ENCODE results near the gene KCNJ14. TPM values are rescaled to one million over a fixed set of nuclear protein-coding genes. Genes with fewer than 3 reads are reported as not detected.

The KCNJ14 gene
- total and polyA plus RNA-seq, 2 of the 8 experiments (the other 6 are each of a cell fraction or from before 2014, with no cell fraction given), result 0.45 to 0.89 TPM

DNA sequence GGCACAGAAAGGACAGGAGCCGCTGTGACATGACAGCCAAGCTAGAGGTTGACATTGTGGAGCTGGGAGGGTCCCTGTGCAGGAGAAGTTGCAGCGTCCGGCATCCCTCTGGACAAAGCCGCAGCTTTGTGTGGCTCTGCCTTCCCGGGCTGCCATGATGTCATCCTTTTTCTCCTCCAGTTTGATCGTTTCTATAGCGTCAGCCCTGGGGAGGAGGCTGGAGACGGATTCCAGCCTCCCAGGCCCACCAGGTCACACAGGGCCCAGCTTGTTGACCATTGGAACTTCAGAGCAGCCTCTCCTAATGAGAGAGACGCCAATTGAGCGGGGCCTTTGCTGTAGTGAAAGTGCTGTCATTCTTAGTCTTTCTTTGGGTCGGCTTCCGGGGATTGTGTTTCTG is 3.8 kb upstream of the KCNJ14 start:
- Histone ChIP-seq H3K27ac (ENCODE audit: low read depth, low read length) (no peak overlapping the region), H2BK5ac (ENCODE audit: low read depth, low read length) (no peak overlapping the region), H3K4ac (replicated peaks; ENCODE audit: insufficient read length, low read depth, low read length) (no peak overlapping the region), H3K4me3 (ENCODE audit: extremely low read depth in 1 of 4, insufficient read depth in 2 of 4, low read depth in 3 of 4, low read length in 4 of 4) (no peak overlapping the region), H3K14ac (ENCODE audit: insufficient read length) (no peak overlapping the region), H3K79me2 (ENCODE audit: control insufficient read depth in 1 of 2, insufficient read depth in 2 of 2, low read length in 2 of 2) (peaks cover 0 to 1% of the 10 kb centered on the region in 2 experiments; a peak in 2 of 4 replicates), H3K23me2 (ENCODE audit: low read depth, low read length) (no peaks in the 10 kb centered on the region; the same call in 1 of the 2 replicates), H3K9me3 (ENCODE audit: insufficient read depth in 2 of 2, low read depth in 1 of 2, low read length in 1 of 2) (no peaks in the 10 kb centered on the region), H4K91ac (replicated peaks; ENCODE audit: insufficient read length, low read length) (no peak overlapping the region), H3K4me2 (ENCODE audit: insufficient read depth in 1 of 2, low read depth in 2 of 2, low read length in 2 of 2) (no peak overlapping the region), H3K27me3 (replicated peaks in 1 of 4; ENCODE audit: control insufficient read depth in 3 of 4, extremely low read depth in 1 of 4, insufficient read depth in 3 of 4, low read length in 3 of 4) (no peaks in the 10 kb centered on the region), H3K36me3 (ENCODE audit: control insufficient read depth in 2 of 4, insufficient read depth in 4 of 4, low read length in 3 of 4) (peaks cover 26 to 68% (median 55%) of the 10 kb centered on the region in 4 experiments), H2BK120ac (replicated peaks; ENCODE audit: low read depth, low read length) (no peak overlapping the region), H4K20me1 (replicated peaks in 1 of 2; ENCODE audit: control insufficient read depth in 1 of 2, insufficient read depth in 2 of 2, low read length in 2 of 2) (peaks cover 2 to 29% of the 10 kb centered on the region in 2 experiments), H3K23ac (ENCODE audit: insufficient read length) (no peak overlapping the region), H3K18ac (ENCODE audit: extremely low read depth, low read length) (no peak overlapping the region), H3K4me1 (replicated peaks in 1 of 4; ENCODE audit: control insufficient read depth in 3 of 4, insufficient read depth in 4 of 4, low read length in 3 of 4) (peaks cover 0 to under 1% (median 0%) of the 10 kb centered on the region in 4 experiments; a peak in 1 of 7 replicates), H3K79me1 (ENCODE audit: low read depth, low read length) (peaks cover 6% of the 10 kb centered on the region; the same call in 1 of the 2 replicates), H3K9ac (replicated peaks in 1 of 4; ENCODE audit: extremely low read depth in 1 of 4, low read depth in 3 of 4, low read length in 3 of 4) (no peak overlapping the region), H2BK12ac (ENCODE audit: low read depth, low read length) (no peak overlapping the region), H2BK20ac (ENCODE audit: low read length) (no peak overlapping the region), H3K56ac (replicated peaks; ENCODE audit: insufficient read length, low read depth, low read length) (no peak overlapping the region), H4K8ac (ENCODE audit: extremely low read depth, insufficient read depth, low read length) (no peak overlapping the region), H4K5ac (ENCODE audit: insufficient read length, low read depth, low read length) (no peak overlapping the region), H2AK5ac (ENCODE audit: low read depth, low read length) (no peak overlapping the region), H2BK15ac (ENCODE audit: low read length) (no peak overlapping the region), H2AFZ (ENCODE audit: low read length) (no peak overlapping the region)
- WGBS, 2 experiments (ENCODE audit: extremely low coverage in 1 of 2, insufficient coverage in 1 of 2, insufficient read length in 1 of 2, insufficient replicate concordance in 2 of 2, low coverage in 1 of 2, low lambda C conversion rate in 2 of 2, missing lambda C conversion rate in 1 of 2), result 95% methylated on average over 12 of the region's 12 CpGs; no CpG with 5 or more reads in 1 of the 2 experiments
- TF ChIP-seq HDAC2 (IDR thresholded peaks at IDR 0.05; ENCODE audit: borderline replicate concordance in 1 of 2, low read depth in 2 of 2, low read length in 2 of 2), result no peak
- TF ChIP-seq TCF12 (IDR thresholded peaks at IDR 0.05; ENCODE audit: low read depth, low read length), result no peak
- no peak for TF ChIP-seq SIRT6 (IDR thresholded peaks at IDR 0.05; ENCODE audit: low read length)
- TF ChIP-seq SRF (IDR thresholded peaks at IDR 0.05; ENCODE audit: low read depth, low read length), result no peak
- TF ChIP-seq CREB1 (IDR thresholded peaks at IDR 0.05), result no peak
- no peak for TF ChIP-seq EP300 (IDR thresholded peaks at IDR 0.05; ENCODE audit: borderline replicate concordance in 1 of 2, low read depth in 2 of 2, low read length in 2 of 2)
- no peak for TF ChIP-seq BCL11A (IDR thresholded peaks at IDR 0.05; ENCODE audit: low read depth in 2 of 2, low read length in 2 of 2)
- TF ChIP-seq EZH2 (IDR thresholded peaks at IDR 0.05; ENCODE audit: low read depth, low read length, severe bottlenecking), result no peak
- TF ChIP-seq TAF1 (IDR thresholded peaks at IDR 0.05; ENCODE audit: low read depth, low read length), result no peak
- no peak for TF ChIP-seq CBX5 (IDR thresholded peaks at IDR 0.05; ENCODE audit: low read depth, low read length)
- TF ChIP-seq SP2 (IDR thresholded peaks at IDR 0.05; ENCODE audit: low read length), result no peak
- TF ChIP-seq ASH2L (IDR thresholded peaks at IDR 0.05; ENCODE audit: low read length), result no peak
- TF ChIP-seq POLR2AphosphoS5 (IDR thresholded peaks at IDR 0.05; ENCODE audit: low read depth, low read length), result no peak
- no peak for TF ChIP-seq SUZ12 (IDR thresholded peaks at IDR 0.05; ENCODE audit: low read length)
- TF ChIP-seq EGR1 (IDR thresholded peaks at IDR 0.05; ENCODE audit: borderline replicate concordance, low read depth, low read length), result no peak
- ChIA-PET CTCF (ENCODE audit: partially characterized antibody) (interaction anchor here (0.7 to 2.2 kb wide), 3 partner anchors 61 to 139 kb away, joined by 3 to 6 read pairs (median 4); partner anchors contain the start of gene KDELR1), POLR2A (ENCODE audit: partially characterized antibody) (interaction anchor here (0.5 to 3.7 kb wide), 10 partner anchors 8 to 304 kb away, joined by 3 to 17 read pairs (median 4); no protein-coding TSS in a partner anchor)
- FAIRE-seq, result no peak
- DNase-seq (ENCODE audit: low read depth in 1 of 2, low spot score in 2 of 2), result no peak

Data from H1 (cell line).